GM19438 (cell line): Measurements from ENCODE around the gene ZNF490.
"Not testable (repeated sequence)": the region's sequence is repeated elsewhere in the genome, so short reads cannot be mapped to it uniquely, and the experiment has no call there.

Source experiments
- ATAC-seq: cut with Tn5 transposase; IDR thresholded peaks from one replicate; pipeline ENCODE4 v1.9.1; 2021; ENCODE audit warnings: low read depth; ENCODE audit not compliant: unreplicated experiment

ZNF490 gene

DNA sequence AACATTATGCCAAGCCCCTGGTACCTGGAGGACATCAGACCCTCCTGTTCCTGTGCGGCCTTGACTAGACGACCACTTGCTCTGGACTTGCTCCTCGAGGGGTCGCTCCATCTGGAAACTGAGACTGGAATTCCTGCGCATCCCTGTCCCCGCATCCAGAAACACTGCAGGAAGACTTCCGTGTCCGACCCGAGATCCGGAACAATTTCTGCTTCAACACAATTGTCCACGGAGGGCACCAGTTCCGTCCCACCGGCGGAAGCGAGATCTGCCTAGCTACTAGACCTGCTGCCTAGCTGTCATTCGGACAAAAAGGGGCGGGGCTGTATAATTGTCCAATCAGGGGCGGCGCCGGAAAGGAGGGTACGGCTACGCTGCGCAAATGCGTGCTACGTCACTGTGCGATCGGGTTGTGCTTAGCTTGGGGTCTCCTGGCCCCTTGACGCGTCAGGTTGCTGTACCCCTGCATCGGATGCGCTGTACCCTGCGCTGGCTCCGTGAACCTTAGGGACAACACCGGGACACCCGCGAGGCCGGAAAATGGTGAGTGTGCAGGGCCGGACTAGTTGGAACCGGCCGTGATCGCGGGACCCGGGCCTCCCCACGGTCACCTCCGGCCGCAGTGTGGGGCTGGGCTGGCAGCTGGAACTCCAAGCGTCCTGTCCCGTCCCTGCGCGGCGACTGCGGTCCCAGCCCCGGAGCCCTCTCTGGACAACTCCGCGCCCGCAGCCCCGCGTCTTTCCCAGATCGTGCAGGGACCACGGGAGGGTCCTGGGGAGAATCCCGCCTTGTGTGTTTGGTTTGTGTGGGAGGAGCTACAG is at the start of gene ZNF490, which contains the start of gene ZNF791:
TSS of gene ZNF490 (minus strand) at position 274 of the 821 bp plus-strand sequence. CDS start at position 141, 133 bp downstream.
TSS of gene ZNF791 (plus strand) at position 381 of the 821 bp plus-strand sequence. CDS start at position 541, 160 bp downstream.
- ATAC-seq: peak; percentile 66

GRCh38 chr19:12657966-12658365 is 47.4 kb upstream of the ZNF490 start:
- no peak for ATAC-seq

GRCh38 chr19:12656899-12657571 is 46.4 kb upstream of the ZNF490 start:
- ATAC-seq: no peak

DNA sequence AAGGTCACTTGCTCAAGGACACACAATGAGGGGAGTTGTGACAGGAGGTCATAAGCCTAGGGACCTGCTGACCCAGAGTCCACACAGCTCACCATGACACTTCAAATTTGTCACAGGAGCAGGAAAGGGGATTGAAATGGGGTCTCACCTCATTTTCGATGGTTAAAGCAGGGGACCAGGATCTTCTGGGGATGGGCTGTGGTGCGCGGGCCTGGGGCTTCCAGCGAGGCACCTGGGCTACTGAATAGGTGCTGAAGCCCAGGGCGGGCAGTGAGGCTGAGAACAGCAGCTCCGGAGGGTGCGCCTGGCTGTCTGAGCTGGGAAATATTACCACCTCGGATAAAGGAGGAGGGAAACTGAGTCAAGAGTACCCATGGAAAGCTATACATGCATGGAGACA is 44.9 kb upstream of the ZNF490 start:
- ATAC-seq: no peak

DNA sequence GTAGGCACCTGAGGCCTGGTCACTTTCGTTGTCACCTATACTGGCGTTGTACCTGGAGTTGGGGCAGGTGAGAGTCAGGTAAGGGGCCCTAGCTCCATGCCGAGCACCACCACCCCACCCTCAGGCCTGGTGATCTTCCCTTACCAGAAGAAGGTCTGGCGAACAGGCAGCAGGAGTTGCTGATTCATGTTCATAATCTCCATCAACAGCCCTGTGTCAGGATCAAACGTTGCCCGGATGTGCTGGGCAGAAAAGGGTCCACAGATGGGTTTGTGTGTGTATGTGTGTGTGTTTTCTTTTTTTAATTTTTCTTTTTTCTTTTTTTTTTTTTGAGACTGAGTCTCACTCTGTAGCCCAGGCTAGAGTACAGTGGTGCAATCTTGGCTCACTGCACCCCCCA is 41.6 kb upstream of the ZNF490 start:
- no peak for ATAC-seq

DNA sequence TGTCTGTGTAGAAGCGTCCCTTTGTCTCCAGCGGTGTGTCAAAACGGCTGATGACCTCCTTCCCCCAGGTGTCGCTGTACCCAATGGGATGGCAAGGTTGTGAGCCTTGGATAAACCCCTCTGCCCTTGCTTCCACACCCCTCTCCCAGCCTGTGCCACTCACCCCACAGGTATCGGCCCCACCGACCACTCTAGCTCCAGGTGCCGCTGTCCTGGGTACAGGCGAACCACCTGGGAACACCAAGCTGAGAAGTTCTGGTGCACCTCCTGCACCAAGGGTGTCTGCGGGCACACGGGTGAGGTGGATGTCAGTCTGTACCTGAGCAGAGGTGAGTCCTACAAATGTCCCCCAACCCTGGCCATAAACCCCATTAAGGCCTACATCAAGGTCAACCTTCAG is 39.3 kb upstream of the ZNF490 start:
- ATAC-seq: no peak

DNA sequence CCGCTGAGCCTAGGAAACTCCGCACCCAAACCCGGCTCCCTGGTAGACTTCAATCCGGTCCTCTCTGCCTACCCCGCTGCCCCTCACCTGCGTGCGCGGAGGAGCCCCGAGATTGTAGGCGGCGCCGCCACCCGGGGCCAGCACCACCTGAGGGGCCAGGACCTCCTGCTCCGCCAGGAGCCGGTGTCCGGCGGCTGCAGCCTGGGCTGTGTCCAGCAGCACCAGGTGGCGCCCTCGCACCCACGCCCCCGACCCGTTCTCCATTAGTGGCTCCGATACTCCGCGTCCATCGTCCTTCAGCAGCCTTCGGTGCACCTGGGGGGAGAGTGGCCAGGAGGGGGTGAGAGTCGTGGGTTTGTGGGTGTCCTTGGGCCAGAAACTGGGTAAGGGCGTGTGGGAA is 37.5 kb upstream of the ZNF490 start:
- ATAC-seq: no peak

DNA sequence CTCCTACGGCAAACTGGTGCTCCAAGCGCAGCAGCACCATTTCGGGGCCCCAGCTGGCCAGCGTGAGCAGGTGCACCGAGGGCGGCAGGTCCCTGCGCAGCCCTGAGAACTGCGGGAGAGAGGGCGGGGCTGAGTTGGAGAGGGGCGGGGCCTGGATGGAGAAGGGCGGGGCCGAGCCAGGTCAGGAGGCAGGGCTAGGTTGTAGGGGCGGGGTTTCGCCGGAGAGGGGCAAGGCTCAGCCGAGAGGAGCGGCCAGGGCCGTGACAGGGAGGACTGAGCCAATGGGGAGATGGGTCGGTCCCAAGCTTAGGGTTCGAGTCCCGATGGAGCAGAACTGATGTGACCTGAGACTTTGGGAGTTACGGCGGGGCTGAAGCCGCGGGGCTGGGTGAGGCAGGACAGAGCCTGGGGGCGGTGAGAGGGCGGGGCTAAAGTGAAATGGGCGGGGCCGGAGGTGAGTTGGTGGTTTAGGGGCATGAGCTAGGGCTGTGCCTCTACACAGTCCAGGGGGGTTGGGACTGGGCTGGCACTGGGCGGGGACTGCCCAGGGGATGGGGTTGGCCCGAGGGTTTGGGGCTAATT is 37.0 kb upstream of the ZNF490 start:
- ATAC-seq: no peak

DNA sequence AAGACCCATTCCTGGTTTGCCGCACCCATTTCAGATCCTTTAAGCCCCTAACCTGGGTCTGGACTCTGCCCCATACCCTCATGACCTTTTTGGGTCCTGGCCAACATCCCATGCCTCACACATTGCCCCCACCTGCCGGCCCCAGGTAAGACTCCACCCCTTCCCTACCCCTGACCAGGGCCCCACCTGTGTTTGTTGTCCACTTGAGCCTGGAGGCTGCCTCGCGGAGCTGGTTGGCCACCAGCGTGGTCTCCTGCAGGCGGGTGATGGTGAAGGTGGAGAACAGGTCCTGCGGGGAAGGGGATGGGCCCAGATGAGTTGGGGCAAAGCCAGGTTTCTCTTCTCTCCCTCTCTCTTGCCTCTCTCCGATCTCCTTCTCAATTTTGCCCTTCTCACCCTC is 36.4 kb upstream of the ZNF490 start:
- no peak for ATAC-seq

DNA sequence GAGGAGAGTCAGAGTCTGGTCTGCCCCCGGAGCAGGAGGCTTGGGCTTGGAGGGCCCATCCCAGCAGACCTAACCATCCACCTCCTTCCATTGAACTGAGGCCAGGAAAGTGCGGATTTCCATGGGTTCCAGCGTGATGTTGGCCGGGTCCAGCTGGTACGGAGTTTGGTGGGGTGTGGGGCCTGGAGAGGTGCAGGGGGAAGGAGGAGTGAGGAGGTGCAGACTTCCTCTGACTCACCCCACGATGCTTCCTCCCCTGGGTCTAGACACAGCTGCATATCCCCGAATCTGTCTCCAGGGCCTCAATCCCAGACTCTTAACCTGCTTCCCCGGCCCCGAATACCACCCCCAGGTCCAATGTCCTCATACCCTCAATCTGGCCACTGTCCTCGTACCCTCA is 35.9 kb upstream of the ZNF490 start:
- no peak for ATAC-seq

DNA sequence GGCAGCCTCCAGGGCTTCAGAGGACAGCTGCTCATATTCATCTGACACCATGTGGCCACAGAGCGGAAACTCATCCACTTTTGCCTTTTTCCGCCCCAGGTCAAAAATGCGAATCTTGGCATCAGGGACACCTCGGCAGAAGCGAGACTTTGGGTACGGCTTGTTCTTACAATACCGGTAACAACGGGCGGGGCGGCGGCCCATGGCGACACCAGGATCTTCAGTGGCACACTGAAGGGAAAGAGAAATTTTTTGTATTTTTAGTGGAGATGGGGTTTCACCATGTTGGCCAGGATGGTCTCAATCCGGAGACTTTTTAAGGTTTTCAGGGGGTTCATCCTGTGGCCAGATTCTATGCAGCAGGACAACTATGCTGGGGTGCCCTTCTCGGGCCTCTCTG is 33.1 kb upstream of the ZNF490 start:
- ATAC-seq: not testable (repeated sequence)

DNA sequence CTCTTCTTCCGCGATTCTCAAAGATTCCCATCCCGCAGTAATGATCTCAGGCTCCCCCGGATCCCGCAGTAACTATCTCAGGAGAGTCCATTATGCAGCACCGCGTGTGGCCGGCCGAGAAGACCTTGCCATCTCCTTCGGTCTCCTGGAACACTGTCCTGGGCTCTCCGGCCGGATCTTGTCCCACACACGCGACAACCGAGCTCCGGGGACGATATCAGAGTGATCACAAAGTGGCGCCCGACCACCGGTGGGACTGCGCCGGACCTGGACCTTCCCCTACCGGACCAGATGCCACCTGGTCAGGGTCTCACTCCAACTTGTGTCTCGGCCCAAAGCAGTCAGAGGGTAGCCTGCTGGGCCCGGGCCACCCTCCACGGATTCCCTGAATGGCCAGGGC is 31.9 kb upstream of the ZNF490 start:
- no peak for ATAC-seq

GRCh38 chr19:12641456-12641855 is 30.8 kb upstream of the ZNF490 start:
- ATAC-seq: no peak

GRCh38 chr19:12639901-12640613 is 29.4 kb upstream of the ZNF490 start:
- ATAC-seq: peak; percentile 64

DNA sequence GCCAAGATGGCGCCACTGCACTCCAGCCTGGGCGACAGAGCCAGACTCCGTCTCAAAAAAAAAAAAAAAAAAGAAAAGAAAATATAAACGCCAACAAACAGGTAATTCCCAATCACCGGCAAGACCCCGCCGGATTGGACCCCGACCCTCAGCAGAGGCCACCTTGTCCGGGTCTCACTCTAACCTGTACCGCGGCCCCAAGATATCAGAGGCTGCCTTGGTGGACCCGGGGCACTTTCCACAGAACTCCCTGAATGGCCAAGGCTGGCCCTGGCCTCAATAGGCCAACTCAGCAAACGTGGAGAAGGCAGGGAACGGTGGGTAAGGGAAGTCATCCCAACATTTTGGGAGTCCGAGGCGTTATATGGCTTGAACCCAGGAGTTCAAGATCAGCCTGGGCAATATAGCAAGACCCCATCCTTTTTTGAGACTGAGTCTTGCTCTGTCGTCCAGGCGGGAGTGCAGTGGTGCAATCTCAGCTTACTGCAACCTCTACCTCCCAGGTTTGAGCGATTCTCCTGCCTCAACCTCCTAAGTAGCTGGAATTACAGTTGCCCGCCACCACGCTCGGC is 28.1 kb upstream of the ZNF490 start:
- no peak for ATAC-seq

GRCh38 chr19:12636631-12637030 is 26.0 kb upstream of the ZNF490 start:
- ATAC-seq: no peak

- no peak for ATAC-seq
These were observed 18.6 kb upstream of the ZNF490 start for GRCh38 chr19:12629215-12629614.

- ATAC-seq: no peak
These were observed 17.7 kb upstream of the ZNF490 start for GRCh38 chr19:12628040-12629022.

DNA sequence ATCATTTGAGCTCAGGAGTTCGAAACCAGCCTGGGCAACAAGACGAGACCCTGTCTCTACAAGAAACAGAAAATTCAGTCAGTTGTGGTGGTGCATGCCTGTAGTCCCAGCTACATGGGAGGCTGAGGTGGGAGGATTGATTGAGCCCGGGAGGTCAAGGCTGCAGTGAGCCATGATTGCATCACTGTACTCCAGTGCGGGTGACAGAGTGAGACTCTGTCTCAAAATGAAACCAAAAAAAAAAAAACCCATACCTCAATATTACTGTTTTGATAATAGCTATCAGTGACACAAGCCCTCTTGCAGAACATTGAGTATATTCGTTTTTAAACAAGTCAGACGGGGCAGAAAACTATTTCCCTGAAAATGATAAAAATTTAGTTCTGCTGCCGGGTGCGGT is 16.3 kb upstream of the ZNF490 start:
- ATAC-seq: no peak
